Sigmoid colon (tissue), 7 donors: ENCODE measurements around the gene TRERF1. TPM values are rescaled to one million over a fixed set of nuclear protein-coding genes. Genes with fewer than 3 reads are reported as not detected.

Source experiments
- DNase-seq: peaks from one replicate; pipeline ENCODE4 v3.0.0-alpha.2; 2019
- H3K27ac ChIP-seq, 4 donors: fragments of 200-600 bp; sonication (generic); one replicate each; pipeline ENCODE4 v1.5.1; 2016 to 2019; ENCODE audit warnings: mild to moderate bottlenecking in 1 of 4
- H3K27me3 ChIP-seq, 3 donors: fragments of 200-600 bp; sonication (generic); one replicate each; pipeline ENCODE4 v1.5.1; 2019; ENCODE audit warnings: mild to moderate bottlenecking in 1 of 3
- H3K36me3 ChIP-seq, 4 donors: fragments of 200-600 bp; sonication (generic); one replicate each; pipeline ENCODE4 v1.5.1; 2016 to 2019
- H3K4me1 ChIP-seq, 4 donors: fragments of 200-600 bp; sonication (generic); one replicate each; pipeline ENCODE4 v1.5.1; 2017 to 2019
- H3K4me3 ChIP-seq, 4 donors: fragments of 200-600 bp; sonication (generic); one replicate each; pipeline ENCODE4 v1.5.1; 2017 to 2019; ENCODE audit warnings: mild to moderate bottlenecking in 2 of 4, moderate library complexity in 1 of 4
- H3K9me3 ChIP-seq, 4 donors: fragments of 200-600 bp in 3 of 4; sonication (generic) in 3 of 4; one replicate each; pipeline versions ENCODE4 v1.5.1 to v1.6.1; 2013 to 2019
- CTCF ChIP-seq, 4 experiments: fragments of 450-650 bp in 3 of 4; fragments of 200-600 bp in 1 of 4; IDR thresholded peaks; one replicate each; pipeline ENCODE4 v1.5.1; 2016 to 2019; ENCODE audit warnings: antibody characterized with exemption in 4 of 4, mild to moderate bottlenecking in 3 of 4, moderate library complexity in 2 of 4
- EP300 ChIP-seq, 4 donors: sonication (generic); formaldehyde crosslinking; IDR thresholded peaks; one replicate each; pipeline ENCODE4 v1.6.1; 2017; ENCODE audit warnings: antibody characterized with exemption in 4 of 4
- POLR2A ChIP-seq, 2 donors: fragments of 450-650 bp; IDR thresholded peaks; one replicate each; pipeline ENCODE4 v1.6.1; 2016; ENCODE audit warnings: antibody characterized with exemption in 2 of 2, mild to moderate bottlenecking in 2 of 2, moderate library complexity in 2 of 2
- POLR2AphosphoS5 ChIP-seq, 4 donors: sonication (generic); formaldehyde crosslinking; IDR thresholded peaks; one replicate each; pipeline ENCODE4 v1.6.1; 2017; ENCODE audit warnings: antibody characterized with exemption in 4 of 4
- WGBS, 2 donors: extraction: QIAGEN DNeasy Blood & Tissue Kit; methylation state at CpG; one replicate each; pipeline ENCODE4 v1.1.7; 2013; 5-methylcytosine and 5-hydroxymethylcytosine counted together
- intact Hi-C: fragments of 100-400 bp; cut with DNase I; formaldehyde crosslinking; loops from one replicate; pipeline ENCODE4 v1.15.1; 2023
- polyA plus RNA-seq, 3 donors: library from polyadenylated mRNA; stranded (reverse); fragments of 200-250 nt; gene quantifications; one replicate each; pipeline ENCODE4 v1.2.3, GENCODE V29; 2013
- total RNA-seq, 4 donors: library from RNA; depleted of rRNA; stranded (reverse); fragments of >200 nt; gene quantifications; one replicate each; pipeline ENCODE4 v1.1.0, GENCODE V29; 2016
- donor health status: healthy with polysubstance abuse.
- donor health status: Bipolar disorder and iron deficiency.
- donor health status: healthy.

TRERF1 gene
- total and polyA plus RNA-seq, 7 donors = 0.46 to 10.5 (median 4.6) TPM

GRCh38 chr6:42236682-42237473 lies 214.8 kb downstream of the TRERF1 start:
- WGBS, 2 donors = 76 to 87% methylated on average over 5 of the region's 5 CpGs
- intact Hi-C loops = no loop called here
- Histone ChIP-seq H3K27ac (no peak overlapping the region), H3K27me3 (no peaks in the 10 kb centered on the region), H3K4me3 (no peak overlapping the region), H3K4me1 (no peaks in the 10 kb centered on the region), H3K9me3 (no peaks in the 10 kb centered on the region), H3K36me3 (peaks cover 2 to 59% (median 3%) of the 10 kb centered on the region in 4 donors)
- no peak for TF ChIP-seq CTCF (IDR thresholded peaks at IDR 0.05)
- no peak for TF ChIP-seq POLR2A (IDR thresholded peaks at IDR 0.05)
- TF ChIP-seq EP300 (IDR thresholded peaks at IDR 0.05) = no peak
- TF ChIP-seq POLR2AphosphoS5 (IDR thresholded peaks at IDR 0.05) = no peak
- DNase-seq = no peak

- 88 to 90% methylated on average over 9 of the region's 9 CpGs for WGBS, 2 donors
- no peak for TF ChIP-seq CTCF (IDR thresholded peaks at IDR 0.05)
- TF ChIP-seq POLR2AphosphoS5 (IDR thresholded peaks at IDR 0.05) = no peak
- TF ChIP-seq POLR2A (IDR thresholded peaks at IDR 0.05) = no peak
- TF ChIP-seq EP300 (IDR thresholded peaks at IDR 0.05) = no peak
Observed at GRCh38 chr6:42236030-42236429, 215.7 kb downstream of the TRERF1 start.

GRCh38 chr6:42232035-42232434 lies 219.7 kb downstream of the TRERF1 start:
- Histone ChIP-seq H3K27ac (no peak overlapping the region), H3K36me3 (peaks cover 0 to 64% (median 0%) of the 10 kb centered on the region in 4 donors), H3K4me3 (no peak overlapping the region), H3K9me3 (no peaks in the 10 kb centered on the region), H3K4me1 (no peaks in the 10 kb centered on the region), H3K27me3 (no peaks in the 10 kb centered on the region)
- intact Hi-C loops = no loop called here
- DNase-seq = no peak
- TF ChIP-seq EP300 (IDR thresholded peaks at IDR 0.05) (no peak), CTCF (IDR thresholded peaks at IDR 0.05) (no peak)
- WGBS, 2 donors = 95% methylated on average over 3 of the region's 3 CpGs

More at GRCh38 chr6:42236030-42236429, 215.7 kb downstream of the TRERF1 start:
- H3K4me3 ChIP-seq = no peak overlapping the region
- H3K27ac ChIP-seq = no peak overlapping the region
- H3K27me3 ChIP-seq = no peaks in the 10 kb centered on the region
- H3K36me3 ChIP-seq = peaks cover 0 to 59% (median 2%) of the 10 kb centered on the region in 4 donors
- intact Hi-C loops = no loop called here
- H3K9me3 ChIP-seq = no peaks in the 10 kb centered on the region
- no peaks in the 10 kb centered on the region for H3K4me1 ChIP-seq
- no peak for DNase-seq

GRCh38 chr6:42230345-42231321 lies 221.1 kb downstream of the TRERF1 start:
- Histone ChIP-seq H3K9me3 (no peaks in the 10 kb centered on the region), H3K4me1 (no peaks in the 10 kb centered on the region), H3K36me3 (peaks cover 0 to 57% (median 0%) of the 10 kb centered on the region in 4 donors), H3K27ac (no peak overlapping the region), H3K4me3 (no peak overlapping the region), H3K27me3 (no peaks in the 10 kb centered on the region)
- TF ChIP-seq CTCF (IDR thresholded peaks at IDR 0.05) (no peak), POLR2A (IDR thresholded peaks at IDR 0.05) (no peak), EP300 (IDR thresholded peaks at IDR 0.05) (no peak), POLR2AphosphoS5 (IDR thresholded peaks at IDR 0.05) (no peak)
- 79 to 83% methylated on average over 8 of the region's 8 CpGs for WGBS, 2 donors
- intact Hi-C loops = no loop called here
- no peak for DNase-seq
